ENCODE results near the gene INPP5A.
"Not testable (repeated sequence)": the region's sequence is repeated elsewhere in the genome, so short reads cannot be mapped to it uniquely, and the experiment has no call there.

The INPP5A gene

GRCh38 chr10:132699411-132700155, 162.0 kb downstream of the INPP5A start:
- DNase-seq, result no peak

GRCh38 chr10:132700156-132701098, 162.8 kb downstream of the INPP5A start:
- DNase-seq, result no peak

GRCh38 chr10:132701099-132701845, 163.7 kb downstream of the INPP5A start:
- DNase-seq, result no peak

- DNase-seq, result no peak
These were observed 164.2 kb downstream of the INPP5A start for GRCh38 chr10:132701846-132702190.

- DNase-seq, result no peak
These were observed 165.2 kb downstream of the INPP5A start for GRCh38 chr10:132702601-132703418.

GRCh38 chr10:132703419-132704007, 165.9 kb downstream of the INPP5A start:
- no peak for DNase-seq

GRCh38 chr10:132704008-132704814, 166.6 kb downstream of the INPP5A start:
- no peak for DNase-seq

- not testable (repeated sequence) for DNase-seq
These were observed 167.2 kb downstream of the INPP5A start for GRCh38 chr10:132704815-132705064.

- no peak for DNase-seq
These were observed 167.6 kb downstream of the INPP5A start for GRCh38 chr10:132705173-132705572.

GRCh38 chr10:132705943-132706342, 168.4 kb downstream of the INPP5A start:
- DNase-seq, result no peak

- no peak for DNase-seq
These were observed 169.1 kb downstream of the INPP5A start for GRCh38 chr10:132706701-132707100.

GRCh38 chr10:132707121-132707775, 169.7 kb downstream of the INPP5A start:
- no peak for DNase-seq

- DNase-seq, result no peak
These were observed 170.2 kb downstream of the INPP5A start for GRCh38 chr10:132707776-132708171.

- DNase-seq, result no peak
These were observed 170.9 kb downstream of the INPP5A start for GRCh38 chr10:132708441-132708840.

GRCh38 chr10:132708936-132709335, 171.3 kb downstream of the INPP5A start:
- no peak for DNase-seq

- no peak for DNase-seq
These were observed 171.9 kb downstream of the INPP5A start for GRCh38 chr10:132709471-132709951.

- no peak for DNase-seq
These were observed 172.6 kb downstream of the INPP5A start for GRCh38 chr10:132710036-132710686.

- no peak for DNase-seq
These were observed 173.4 kb downstream of the INPP5A start for GRCh38 chr10:132710746-132711612.

- no peak for DNase-seq
These were observed 174.1 kb downstream of the INPP5A start for GRCh38 chr10:132711613-132712121.
